ENCODE data around the gene CDH5. TPM values are rescaled to one million over a fixed set of nuclear protein-coding genes. Genes with fewer than 3 reads are reported as not detected.

CDH5 gene
- total and polyA plus RNA-seq, 2 of the 8 experiments (the other 6 are each of a cell fraction or from before 2014, with no cell fraction given), result 0.32 TPM

DNA sequence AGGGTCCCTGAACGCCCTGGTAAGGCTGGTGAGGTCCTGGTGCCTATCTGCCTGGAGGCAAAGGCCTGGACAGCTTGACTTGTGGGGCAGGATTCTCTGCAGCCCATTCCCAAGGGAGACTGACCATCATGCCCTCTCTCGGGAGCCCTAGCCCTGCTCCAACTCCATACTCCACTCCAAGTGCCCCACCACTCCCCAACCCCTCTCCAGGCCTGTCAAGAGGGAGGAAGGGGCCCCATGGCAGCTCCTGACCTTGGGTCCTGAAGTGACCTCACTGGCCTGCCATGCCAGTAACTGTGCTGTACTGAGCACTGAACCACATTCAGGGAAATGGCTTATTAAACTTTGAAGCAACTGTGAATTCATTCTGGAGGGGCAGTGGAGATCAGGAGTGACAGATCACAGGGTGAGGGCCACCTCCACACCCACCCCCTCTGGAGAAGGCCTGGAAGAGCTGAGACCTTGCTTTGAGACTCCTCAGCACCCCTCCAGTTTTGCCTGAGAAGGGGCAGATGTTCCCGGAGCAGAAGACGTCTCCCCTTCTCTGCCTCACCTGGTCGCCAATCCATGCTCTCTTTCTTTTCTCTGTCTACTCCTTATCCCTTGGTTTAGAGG is 37.1 kb downstream of the CDH5 start:
- no peaks in the 10 kb centered on the region for H3K79me2 ChIP-seq (ENCODE audit: control insufficient read depth in 1 of 2, insufficient read depth in 2 of 2, low read length in 2 of 2)
- CTCF ChIA-PET (ENCODE audit: partially characterized antibody), result interaction anchor here (0.7 to 11.3 kb wide), 9 partner anchors 15 to 177 kb away, joined by 3 to 226 read pairs (median 5); partner anchors contain the start of gene CMTM2

More for the DNA sequence above, 37.1 kb downstream of the CDH5 start:
- Histone ChIP-seq H3K4me2 (ENCODE audit: insufficient read depth in 1 of 2, low read depth in 2 of 2, low read length in 2 of 2) (no peak overlapping the region), H4K8ac (ENCODE audit: extremely low read depth, insufficient read depth, low read length) (no peak overlapping the region), H3K4me3 (ENCODE audit: extremely low read depth in 1 of 4, insufficient read depth in 2 of 4, low read depth in 3 of 4, low read length in 4 of 4) (no peak overlapping the region), H4K91ac (replicated peaks; ENCODE audit: insufficient read length, low read length) (no peak overlapping the region), H3K18ac (ENCODE audit: extremely low read depth, low read length) (no peak overlapping the region), H2AFZ (ENCODE audit: low read length) (no peak overlapping the region), H3K4me1 (replicated peaks in 1 of 4; ENCODE audit: control insufficient read depth in 3 of 4, insufficient read depth in 4 of 4, low read length in 3 of 4) (peaks cover 0 to 5% (median 1%) of the 10 kb centered on the region in 4 experiments; a peak in 2 of 7 replicates), H3K14ac (ENCODE audit: insufficient read length) (no peak overlapping the region), H2BK20ac (ENCODE audit: low read length) (no peak overlapping the region), H3K79me1 (ENCODE audit: low read depth, low read length) (no peaks in the 10 kb centered on the region; the same call in 1 of the 2 replicates), H3K4ac (replicated peaks; ENCODE audit: insufficient read length, low read depth, low read length) (no peak overlapping the region), H3K27me3 (replicated peaks in 1 of 4; ENCODE audit: control insufficient read depth in 3 of 4, extremely low read depth in 1 of 4, insufficient read depth in 3 of 4, low read length in 3 of 4) (peaks cover 0 to 3% (median 2%) of the 10 kb centered on the region in 4 experiments; a peak in 3 of 7 replicates), H3K23ac (ENCODE audit: insufficient read length) (no peak overlapping the region), H2BK12ac (ENCODE audit: low read depth, low read length) (no peak overlapping the region), H2BK15ac (ENCODE audit: low read length) (0 out of 2 replicates have a peak overlapping the region, but pooled peaks have one; percentile 53), H2BK120ac (replicated peaks; ENCODE audit: low read depth, low read length) (no peak overlapping the region), H3K23me2 (ENCODE audit: low read depth, low read length) (peaks cover 2% of the 10 kb centered on the region; the same call in 1 of the 2 replicates), H2AK5ac (ENCODE audit: low read depth, low read length) (no peak overlapping the region), H3K56ac (replicated peaks; ENCODE audit: insufficient read length, low read depth, low read length) (no peak overlapping the region), H3K9ac (replicated peaks in 1 of 4; ENCODE audit: extremely low read depth in 1 of 4, low read depth in 3 of 4, low read length in 3 of 4) (no peak overlapping the region), H2BK5ac (ENCODE audit: low read depth, low read length) (no peak overlapping the region), H4K20me1 (replicated peaks in 1 of 2; ENCODE audit: control insufficient read depth in 1 of 2, insufficient read depth in 2 of 2, low read length in 2 of 2) (no peaks in the 10 kb centered on the region), H3K9me3 (ENCODE audit: insufficient read depth in 2 of 2, low read depth in 1 of 2, low read length in 1 of 2) (0 out of 4 replicates have a peak, but pooled peaks cover 0 to 3% of the 10 kb centered on the region in 2 experiments), H3K36me3 (ENCODE audit: control insufficient read depth in 2 of 4, insufficient read depth in 4 of 4, low read length in 3 of 4) (no peaks in the 10 kb centered on the region), H3K27ac (ENCODE audit: low read depth, low read length) (no peak overlapping the region), H4K5ac (ENCODE audit: insufficient read length, low read depth, low read length) (no peak overlapping the region)
- no peak for FAIRE-seq
- WGBS, 2 experiments (ENCODE audit: extremely low coverage in 1 of 2, insufficient coverage in 1 of 2, insufficient read length in 1 of 2, insufficient replicate concordance in 2 of 2, low coverage in 1 of 2, low lambda C conversion rate in 2 of 2, missing lambda C conversion rate in 1 of 2), result 83% methylated on average over 5 of the region's 5 CpGs; no CpG with 5 or more reads in 1 of the 2 experiments
- POLR2A ChIA-PET (ENCODE audit: partially characterized antibody), result interaction anchor here (1.0 kb wide), 1 partner anchor 183 kb away, joined by 3 read pairs; no protein-coding TSS in a partner anchor
- no peak for TF ChIP-seq RXRA (IDR thresholded peaks at IDR 0.05; ENCODE audit: insufficient read depth, low read depth, low read length)
- no peak for TF ChIP-seq EP300 (IDR thresholded peaks at IDR 0.05; ENCODE audit: borderline replicate concordance in 1 of 2, low read depth in 2 of 2, low read length in 2 of 2)
- TF ChIP-seq, protein P1, sequence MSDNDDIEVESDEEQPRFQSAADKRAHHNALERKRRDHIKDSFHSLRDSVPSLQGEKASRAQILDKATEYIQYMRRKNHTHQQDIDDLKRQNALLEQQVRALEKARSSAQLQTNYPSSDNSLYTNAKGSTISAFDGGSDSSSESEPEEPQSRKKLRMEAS (IDR thresholded peaks at IDR 0.05), result no peak
- TF ChIP-seq SUZ12 (IDR thresholded peaks at IDR 0.05; ENCODE audit: low read length), result no peak
- no peak for TF ChIP-seq BCL11A (IDR thresholded peaks at IDR 0.05; ENCODE audit: low read depth in 2 of 2, low read length in 2 of 2)
- TF ChIP-seq EGR1 (IDR thresholded peaks at IDR 0.05; ENCODE audit: borderline replicate concordance, low read depth, low read length), result no peak
- TF ChIP-seq RBBP5 (IDR thresholded peaks at IDR 0.05; ENCODE audit: borderline replicate concordance, low read depth, low read length), result no peak
- TF ChIP-seq JUN (IDR thresholded peaks at IDR 0.05; ENCODE audit: low read depth, low read length), result no peak
- TF ChIP-seq BACH1 (IDR thresholded peaks at IDR 0.05; ENCODE audit: low read length), result no peak
- TF ChIP-seq TBP (IDR thresholded peaks at IDR 0.05; ENCODE audit: low read depth, low read length), result no peak
- TF ChIP-seq HDAC2 (IDR thresholded peaks at IDR 0.05; ENCODE audit: borderline replicate concordance in 1 of 2, low read depth in 2 of 2, low read length in 2 of 2), result no peak
- no peak for TF ChIP-seq POLR2AphosphoS5 (IDR thresholded peaks at IDR 0.05; ENCODE audit: low read depth, low read length)
- no peak for DNase-seq (ENCODE audit: low read depth in 1 of 2, low spot score in 2 of 2)
